ENCODE measurements around the gene BTBD16.

DNA sequence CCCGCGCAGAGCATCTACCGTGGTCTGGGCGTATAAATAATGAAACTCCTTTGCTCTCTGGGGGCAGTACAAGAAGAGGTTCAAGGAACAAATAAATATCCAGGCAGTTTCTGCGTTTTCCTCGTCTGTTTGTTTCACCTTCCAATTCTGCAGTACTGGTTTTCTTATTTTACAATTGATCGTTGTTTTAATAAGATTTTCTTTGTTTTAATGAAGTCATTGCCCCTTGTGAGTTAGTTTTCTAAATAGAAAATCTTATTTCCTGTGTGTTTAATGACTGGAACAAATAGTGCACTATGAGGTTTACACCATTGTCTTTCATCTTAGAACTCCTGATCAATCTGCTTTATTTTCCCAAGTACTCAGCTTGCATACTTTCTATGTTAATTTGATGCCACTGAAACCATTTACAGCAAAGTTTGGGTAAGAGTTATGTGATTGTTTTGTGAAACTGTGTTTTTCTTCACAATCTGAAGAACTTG lies 104.6 kb downstream of the BTBD16 start:
- TF ChIP-seq, protein P1, sequence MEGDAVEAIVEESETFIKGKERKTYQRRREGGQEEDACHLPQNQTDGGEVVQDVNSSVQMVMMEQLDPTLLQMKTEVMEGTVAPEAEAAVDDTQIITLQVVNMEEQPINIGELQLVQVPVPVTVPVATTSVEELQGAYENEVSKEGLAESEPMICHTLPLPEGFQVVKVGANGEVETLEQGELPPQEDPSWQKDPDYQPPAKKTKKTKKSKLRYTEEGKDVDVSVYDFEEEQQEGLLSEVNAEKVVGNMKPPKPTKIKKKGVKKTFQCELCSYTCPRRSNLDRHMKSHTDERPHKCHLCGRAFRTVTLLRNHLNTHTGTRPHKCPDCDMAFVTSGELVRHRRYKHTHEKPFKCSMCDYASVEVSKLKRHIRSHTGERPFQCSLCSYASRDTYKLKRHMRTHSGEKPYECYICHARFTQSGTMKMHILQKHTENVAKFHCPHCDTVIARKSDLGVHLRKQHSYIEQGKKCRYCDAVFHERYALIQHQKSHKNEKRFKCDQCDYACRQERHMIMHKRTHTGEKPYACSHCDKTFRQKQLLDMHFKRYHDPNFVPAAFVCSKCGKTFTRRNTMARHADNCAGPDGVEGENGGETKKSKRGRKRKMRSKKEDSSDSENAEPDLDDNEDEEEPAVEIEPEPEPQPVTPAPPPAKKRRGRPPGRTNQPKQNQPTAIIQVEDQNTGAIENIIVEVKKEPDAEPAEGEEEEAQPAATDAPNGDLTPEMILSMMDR (conservative IDR thresholded peaks at IDR 0.05; ENCODE audit: low read length), result no peak
- no peak for TF ChIP-seq EZH2phosphoT487 (IDR thresholded peaks at IDR 0.05; ENCODE audit: borderline replicate concordance, low read depth, low read length)
